HK-2 (cell line): Measurements from ENCODE around the gene LARGE2.
"Not testable (repeated sequence)": the region's sequence is repeated elsewhere in the genome, so short reads cannot be mapped to it uniquely, and the experiment has no call there.

ENCODE experiments used
- DNase-seq: peaks from one replicate; pipeline ENCODE4 v3.0.0-alpha.2; 2018; ENCODE audit not compliant: unreplicated experiment

Gene LARGE2

GRCh38 chr11:45896422-45896984, 26.0 kb upstream of the LARGE2 start:
- DNase-seq: no peak

- DNase-seq: no peak
These were observed 24.9 kb upstream of the LARGE2 start for GRCh38 chr11:45897556-45897955.

GRCh38 chr11:45899086-45899447, 23.4 kb upstream of the LARGE2 start:
- DNase-seq: no peak

GRCh38 chr11:45899448-45900174, 22.8 kb upstream of the LARGE2 start:
- peak; percentile 82 for DNase-seq

- DNase-seq: not testable (repeated sequence)
These were observed 22.2 kb upstream of the LARGE2 start for GRCh38 chr11:45900175-45900800.

- DNase-seq: no peak
These were observed 21.4 kb upstream of the LARGE2 start for GRCh38 chr11:45900916-45901617.

GRCh38 chr11:45901626-45902025, 20.8 kb upstream of the LARGE2 start:
- DNase-seq: no peak

GRCh38 chr11:45902452-45903380, 19.7 kb upstream of the LARGE2 start:
- DNase-seq: no peak

GRCh38 chr11:45904309-45904915, 18.0 kb upstream of the LARGE2 start:
- no peak for DNase-seq

GRCh38 chr11:45905095-45905494, 17.4 kb upstream of the LARGE2 start:
- no peak for DNase-seq

GRCh38 chr11:45905576-45905975, 16.9 kb upstream of the LARGE2 start:
- not testable (repeated sequence) for DNase-seq

- DNase-seq: no peak
These were observed 16.3 kb upstream of the LARGE2 start for GRCh38 chr11:45906096-45906682.

GRCh38 chr11:45906965-45907611, 15.4 kb upstream of the LARGE2 start, which contains the start of gene FREY1:
Gene FREY1, minus strand, starts transcription at chr11:45907271. Its CDS starts 26 bp downstream, at chr11:45907245.
- DNase-seq: no peak

- DNase-seq: no peak
These were observed 14.5 kb upstream of the LARGE2 start for GRCh38 chr11:45907911-45908370.

GRCh38 chr11:45909594-45910475, 12.6 kb upstream of the LARGE2 start:
- DNase-seq: no peak

GRCh38 chr11:45910623-45911022, 11.8 kb upstream of the LARGE2 start:
- DNase-seq: no peak

GRCh38 chr11:45913514-45913913, 8.9 kb upstream of the LARGE2 start:
- DNase-seq: no peak

- no peak for DNase-seq
These were observed 8.4 kb upstream of the LARGE2 start for GRCh38 chr11:45913942-45914635.
